MM.1S (cell line): ENCODE data around the gene CPEB2.

Experiments
- EZH2phosphoT487 ChIP-seq: fragments of 300-600 bp; sonication (generic); IDR thresholded peaks from 2 replicates; pipeline ENCODE4 v1.6.1; 2018; ENCODE audit warnings: antibody characterized with exemption, low read length
- TF ChIP-seq, protein P1 (sequence below): fragments of 300-600 bp; sonication (generic); IDR thresholded peaks from 2 replicates; pipeline ENCODE4 v1.5.1; 2016; ENCODE audit warnings: antibody characterized with exemption, low read length, mixed read lengths

DNA sequence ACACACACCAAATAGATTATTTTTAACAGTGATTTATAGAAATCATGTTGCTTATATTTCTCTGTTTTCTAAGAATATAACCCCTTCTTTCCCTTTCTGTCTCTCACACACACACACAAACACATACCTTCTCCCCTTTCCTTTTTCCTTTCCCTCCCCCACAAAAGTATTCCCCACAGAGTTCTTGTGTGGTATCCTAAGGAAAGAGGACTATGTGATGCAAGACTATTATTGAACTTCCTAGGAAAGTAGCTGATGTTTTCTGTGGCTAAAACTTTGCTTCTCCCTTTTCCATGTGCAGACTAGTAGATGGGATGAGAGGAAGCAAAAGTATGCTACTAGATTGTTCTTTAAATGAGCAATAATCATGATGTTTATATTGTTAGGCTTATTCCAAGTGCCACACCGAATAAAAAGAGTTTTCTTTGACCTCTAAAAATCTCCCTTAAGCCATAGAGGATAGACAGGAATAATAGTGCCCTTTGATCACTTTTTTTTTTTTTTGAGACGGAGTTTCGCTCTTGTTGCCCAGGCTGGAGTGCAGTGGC lies 38.7 kb downstream of the CPEB2 start:
- TF ChIP-seq EZH2phosphoT487: no peak
- TF ChIP-seq, protein P1, sequence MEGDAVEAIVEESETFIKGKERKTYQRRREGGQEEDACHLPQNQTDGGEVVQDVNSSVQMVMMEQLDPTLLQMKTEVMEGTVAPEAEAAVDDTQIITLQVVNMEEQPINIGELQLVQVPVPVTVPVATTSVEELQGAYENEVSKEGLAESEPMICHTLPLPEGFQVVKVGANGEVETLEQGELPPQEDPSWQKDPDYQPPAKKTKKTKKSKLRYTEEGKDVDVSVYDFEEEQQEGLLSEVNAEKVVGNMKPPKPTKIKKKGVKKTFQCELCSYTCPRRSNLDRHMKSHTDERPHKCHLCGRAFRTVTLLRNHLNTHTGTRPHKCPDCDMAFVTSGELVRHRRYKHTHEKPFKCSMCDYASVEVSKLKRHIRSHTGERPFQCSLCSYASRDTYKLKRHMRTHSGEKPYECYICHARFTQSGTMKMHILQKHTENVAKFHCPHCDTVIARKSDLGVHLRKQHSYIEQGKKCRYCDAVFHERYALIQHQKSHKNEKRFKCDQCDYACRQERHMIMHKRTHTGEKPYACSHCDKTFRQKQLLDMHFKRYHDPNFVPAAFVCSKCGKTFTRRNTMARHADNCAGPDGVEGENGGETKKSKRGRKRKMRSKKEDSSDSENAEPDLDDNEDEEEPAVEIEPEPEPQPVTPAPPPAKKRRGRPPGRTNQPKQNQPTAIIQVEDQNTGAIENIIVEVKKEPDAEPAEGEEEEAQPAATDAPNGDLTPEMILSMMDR: no peak
